ENCODE measurements around the gene PGPEP1.

The PGPEP1 gene

DNA sequence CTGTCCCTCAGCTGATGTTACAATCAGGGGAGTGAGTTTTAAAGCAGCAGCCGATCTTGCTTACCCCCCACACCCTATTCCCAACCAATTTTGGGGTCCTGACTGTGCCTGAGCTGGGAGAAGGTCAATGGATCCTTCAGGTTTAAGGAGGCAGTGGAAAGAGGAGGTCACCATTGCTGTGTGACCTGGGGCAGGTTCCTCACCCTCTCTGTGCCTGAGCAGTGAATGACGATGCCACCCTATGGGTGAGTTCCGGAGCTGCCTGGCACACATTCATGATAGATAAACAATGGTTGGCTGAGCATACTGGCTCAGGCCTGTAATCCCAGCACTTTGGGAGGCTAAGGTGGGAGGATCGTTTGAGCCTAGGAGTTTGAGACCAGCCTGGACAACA, 38.7 kb upstream of the PGPEP1 start:
- Histone ChIP-seq H3K9me3 (ENCODE audit: severe bottlenecking) (no peaks in the 10 kb centered on the region), H3K27ac (ENCODE audit: poor library complexity, severe bottlenecking) (no peak overlapping the region), H3K36me3 (ENCODE audit: low read depth) (peaks cover 3% of the 10 kb centered on the region; the same call in 1 of the 2 replicates), H3K4me1 (ENCODE audit: insufficient read depth, poor library complexity, severe bottlenecking) (peaks cover 16% of the 10 kb centered on the region), H3K27me3 (ENCODE audit: insufficient read depth, poor library complexity, severe bottlenecking) (no peaks in the 10 kb centered on the region), H3K4me3 (ENCODE audit: severe bottlenecking) (no peak overlapping the region)
- DNase-seq (ENCODE audit: low spot score) (no peak), ATAC-seq (ENCODE audit: low read depth) (no peak)
- TF ChIP-seq, protein P1, sequence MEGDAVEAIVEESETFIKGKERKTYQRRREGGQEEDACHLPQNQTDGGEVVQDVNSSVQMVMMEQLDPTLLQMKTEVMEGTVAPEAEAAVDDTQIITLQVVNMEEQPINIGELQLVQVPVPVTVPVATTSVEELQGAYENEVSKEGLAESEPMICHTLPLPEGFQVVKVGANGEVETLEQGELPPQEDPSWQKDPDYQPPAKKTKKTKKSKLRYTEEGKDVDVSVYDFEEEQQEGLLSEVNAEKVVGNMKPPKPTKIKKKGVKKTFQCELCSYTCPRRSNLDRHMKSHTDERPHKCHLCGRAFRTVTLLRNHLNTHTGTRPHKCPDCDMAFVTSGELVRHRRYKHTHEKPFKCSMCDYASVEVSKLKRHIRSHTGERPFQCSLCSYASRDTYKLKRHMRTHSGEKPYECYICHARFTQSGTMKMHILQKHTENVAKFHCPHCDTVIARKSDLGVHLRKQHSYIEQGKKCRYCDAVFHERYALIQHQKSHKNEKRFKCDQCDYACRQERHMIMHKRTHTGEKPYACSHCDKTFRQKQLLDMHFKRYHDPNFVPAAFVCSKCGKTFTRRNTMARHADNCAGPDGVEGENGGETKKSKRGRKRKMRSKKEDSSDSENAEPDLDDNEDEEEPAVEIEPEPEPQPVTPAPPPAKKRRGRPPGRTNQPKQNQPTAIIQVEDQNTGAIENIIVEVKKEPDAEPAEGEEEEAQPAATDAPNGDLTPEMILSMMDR (IDR thresholded peaks at IDR 0.05; ENCODE audit: poor library complexity, severe bottlenecking), result no peak

GRCh38 chr19:18304208-18304457, 36.3 kb upstream of the PGPEP1 start:
- Histone ChIP-seq H3K4me3 (ENCODE audit: severe bottlenecking) (no peak overlapping the region), H3K4me1 (ENCODE audit: insufficient read depth, poor library complexity, severe bottlenecking) (peaks cover 16% of the 10 kb centered on the region), H3K27me3 (ENCODE audit: insufficient read depth, poor library complexity, severe bottlenecking) (no peaks in the 10 kb centered on the region), H3K27ac (ENCODE audit: poor library complexity, severe bottlenecking) (peak overlapping the region; percentile 77), H3K9me3 (ENCODE audit: severe bottlenecking) (no peaks in the 10 kb centered on the region), H3K36me3 (ENCODE audit: low read depth) (peaks cover 22% of the 10 kb centered on the region)
- ATAC-seq (ENCODE audit: low read depth) (no peak), DNase-seq (ENCODE audit: low spot score) (no peak)
- TF ChIP-seq, protein P1 (IDR thresholded peaks at IDR 0.05; ENCODE audit: poor library complexity, severe bottlenecking), result no peak

DNA sequence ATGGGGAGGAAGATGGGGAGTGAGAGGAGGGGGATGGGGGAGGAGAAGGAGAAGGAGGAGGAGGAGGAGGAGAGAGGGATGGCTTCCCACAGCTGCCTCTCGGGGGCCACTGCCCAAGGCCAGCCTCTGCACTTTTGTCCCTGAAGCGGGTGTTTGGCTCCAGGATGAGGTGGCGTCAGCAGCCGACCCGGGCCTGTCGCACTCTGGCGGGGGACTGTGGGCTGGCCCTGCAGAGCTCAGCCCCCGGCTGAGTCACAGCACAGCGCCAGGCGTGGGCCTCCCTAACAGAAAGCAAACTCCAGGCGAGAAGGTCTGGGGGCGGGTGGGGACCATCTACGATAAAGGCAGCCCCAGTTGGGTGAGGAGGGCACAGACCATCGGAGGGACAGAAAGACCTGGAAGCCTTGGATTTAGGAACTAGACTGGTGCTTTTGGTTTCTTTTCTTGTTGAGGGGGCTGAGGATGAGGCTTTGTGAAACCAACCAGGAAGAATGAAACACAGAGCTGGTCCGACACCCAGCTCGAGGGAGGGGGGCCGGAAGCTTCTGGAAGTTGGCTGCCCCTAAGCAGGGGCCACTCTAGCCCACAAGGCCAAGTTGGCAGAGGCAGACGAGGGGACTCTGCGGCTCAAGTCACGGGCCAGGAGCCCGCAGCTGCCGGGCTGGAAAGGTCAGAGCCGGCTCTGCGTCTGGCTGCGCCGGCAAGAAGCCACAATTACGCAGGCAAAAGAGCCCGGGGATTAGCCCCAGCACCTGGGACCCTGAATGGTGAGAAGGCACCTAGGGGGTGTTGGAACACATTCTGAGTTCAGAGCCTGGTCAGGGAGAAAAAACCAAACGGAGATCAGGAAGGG, 35.7 kb upstream of the PGPEP1 start:
- peak overlapping the region; percentile 9 for H3K4me3 ChIP-seq (ENCODE audit: severe bottlenecking)

GRCh38 chr19:18306209-18306887, 34.0 kb upstream of the PGPEP1 start:
- Histone ChIP-seq H3K4me1 (ENCODE audit: insufficient read depth, poor library complexity, severe bottlenecking) (peaks cover 11% of the 10 kb centered on the region), H3K27me3 (ENCODE audit: insufficient read depth, poor library complexity, severe bottlenecking) (no peaks in the 10 kb centered on the region), H3K4me3 (ENCODE audit: severe bottlenecking) (no peak overlapping the region), H3K27ac (ENCODE audit: poor library complexity, severe bottlenecking) (no peak overlapping the region), H3K9me3 (ENCODE audit: severe bottlenecking) (no peaks in the 10 kb centered on the region), H3K36me3 (ENCODE audit: low read depth) (peaks cover 43% of the 10 kb centered on the region)
- TF ChIP-seq, protein P1 (IDR thresholded peaks at IDR 0.05; ENCODE audit: poor library complexity, severe bottlenecking), result no peak
- ATAC-seq (ENCODE audit: low read depth) (no peak), DNase-seq (ENCODE audit: low spot score) (no peak)

More for the DNA sequence above, 35.7 kb upstream of the PGPEP1 start:
- DNase-seq (ENCODE audit: low spot score), result no peak
- Histone ChIP-seq H3K27me3 (ENCODE audit: insufficient read depth, poor library complexity, severe bottlenecking) (no peaks in the 10 kb centered on the region), H3K4me1 (ENCODE audit: insufficient read depth, poor library complexity, severe bottlenecking) (peaks cover 16% of the 10 kb centered on the region), H3K36me3 (ENCODE audit: low read depth) (peaks cover 27% of the 10 kb centered on the region), H3K9me3 (ENCODE audit: severe bottlenecking) (no peaks in the 10 kb centered on the region), H3K27ac (ENCODE audit: poor library complexity, severe bottlenecking) (peak overlapping the region; percentile 77)
- peak; percentile 64 for ATAC-seq (ENCODE audit: low read depth)
- TF ChIP-seq, protein P1 (IDR thresholded peaks at IDR 0.05; ENCODE audit: poor library complexity, severe bottlenecking), result no peak

DNA sequence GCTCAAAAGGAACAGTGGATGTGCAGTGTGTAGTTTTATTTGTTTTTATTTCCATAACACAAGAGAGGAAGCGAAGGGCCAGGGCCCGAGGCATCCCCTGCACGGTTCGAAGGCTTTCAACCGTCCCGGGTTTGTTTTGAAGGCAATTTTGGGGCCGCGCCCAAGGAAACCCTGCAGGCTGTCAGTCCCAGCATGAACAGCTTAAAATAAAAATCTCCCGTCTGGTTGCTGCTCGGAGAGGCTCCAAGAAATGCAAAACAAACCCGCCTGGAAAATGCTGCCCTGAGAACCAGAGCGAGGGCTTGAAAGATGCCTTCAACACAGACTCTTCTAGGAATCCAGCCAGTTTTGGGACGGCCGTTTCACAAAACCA, 33.5 kb upstream of the PGPEP1 start:
- ATAC-seq (ENCODE audit: low read depth) (no peak), DNase-seq (ENCODE audit: low spot score) (no peak)
- Histone ChIP-seq H3K27ac (ENCODE audit: poor library complexity, severe bottlenecking) (no peak overlapping the region), H3K36me3 (ENCODE audit: low read depth) (peaks cover 48% of the 10 kb centered on the region), H3K4me3 (ENCODE audit: severe bottlenecking) (no peak overlapping the region), H3K27me3 (ENCODE audit: insufficient read depth, poor library complexity, severe bottlenecking) (no peaks in the 10 kb centered on the region), H3K9me3 (ENCODE audit: severe bottlenecking) (no peaks in the 10 kb centered on the region), H3K4me1 (ENCODE audit: insufficient read depth, poor library complexity, severe bottlenecking) (peaks cover 11% of the 10 kb centered on the region)
- TF ChIP-seq, protein P1 (IDR thresholded peaks at IDR 0.05; ENCODE audit: poor library complexity, severe bottlenecking), result no peak
